Measurements from ENCODE around the gene DHX35.

- TF ChIP-seq POLR2A (IDR thresholded peaks at IDR 0.05) = no peak
- TF ChIP-seq CTCF (IDR thresholded peaks at IDR 0.05 in 4 of 5, conservative IDR thresholded peaks at IDR 0.05 in 1 of 5) = no peak
Observed at GRCh38 chr20:39019027-39019426, 56.9 kb downstream of the DHX35 start.

Data from gastrocnemius medialis (tissue), 4 donors.